ENCODE data around the gene SNAP23. TPM values are rescaled to one million over a fixed set of nuclear protein-coding genes. Genes with fewer than 3 reads are reported as not detected.
A peak's percentile ranks its signal among the peaks of the same experiment; 100 is the strongest.

Gene SNAP23
- total and polyA plus RNA-seq, 2 of the 8 experiments (the other 6 are each of a cell fraction or from before 2014, with no cell fraction given): 58.0 to 72.8 TPM

DNA sequence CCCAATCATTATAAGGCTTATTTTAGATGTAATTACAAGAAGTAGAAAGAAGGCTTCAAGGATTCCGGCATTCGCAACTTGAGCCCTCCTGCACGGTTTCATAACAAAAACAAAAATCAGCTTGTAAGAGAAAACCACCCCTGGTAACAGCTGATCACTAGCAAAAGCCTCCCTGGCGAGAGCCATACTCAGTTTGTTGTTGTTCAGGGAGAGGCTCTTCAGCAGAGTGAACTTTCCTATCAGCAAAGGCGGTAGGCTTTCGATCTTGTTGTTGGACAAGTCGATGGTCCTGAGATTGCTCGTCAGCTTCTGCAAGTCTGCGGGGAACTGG is 52.4 kb downstream of the SNAP23 start:
- Histone ChIP-seq H3K23me2 (ENCODE audit: low read depth, low read length) (no peaks in the 10 kb centered on the region; the same call in 1 of the 2 replicates), H2BK5ac (ENCODE audit: low read depth, low read length) (0 out of 2 replicates have a peak overlapping the region, but pooled peaks have one; percentile 90), H3K4me3 (ENCODE audit: extremely low read depth in 1 of 4, insufficient read depth in 2 of 4, low read depth in 3 of 4, low read length in 4 of 4) (peak overlapping the region; percentile 92 to 97 (median 96)), H4K91ac (replicated peaks; ENCODE audit: insufficient read length, low read length) (no peak overlapping the region), H4K8ac (ENCODE audit: extremely low read depth, insufficient read depth, low read length) (no peak overlapping the region), H3K4me2 (ENCODE audit: insufficient read depth in 1 of 2, low read depth in 2 of 2, low read length in 2 of 2) (peak overlapping the region; percentile 84 to 86), H2BK120ac (replicated peaks; ENCODE audit: low read depth, low read length) (no peak overlapping the region), H2BK12ac (ENCODE audit: low read depth, low read length) (no peak overlapping the region), H3K27me3 (replicated peaks in 1 of 4; ENCODE audit: control insufficient read depth in 3 of 4, extremely low read depth in 1 of 4, insufficient read depth in 3 of 4, low read length in 3 of 4) (no peaks in the 10 kb centered on the region), H3K14ac (ENCODE audit: insufficient read length) (no peak overlapping the region), H3K79me1 (ENCODE audit: low read depth, low read length) (peaks cover 2% of the 10 kb centered on the region; the same call in 1 of the 2 replicates), H3K4me1 (replicated peaks in 1 of 4; ENCODE audit: control insufficient read depth in 3 of 4, insufficient read depth in 4 of 4, low read length in 3 of 4) (peaks cover 0 to 3% (median 0%) of the 10 kb centered on the region in 4 experiments; a peak in 2 of 7 replicates), H3K56ac (replicated peaks; ENCODE audit: insufficient read length, low read depth, low read length) (no peak overlapping the region), H3K9me3 (ENCODE audit: insufficient read depth in 2 of 2, low read depth in 1 of 2, low read length in 1 of 2) (no peaks in the 10 kb centered on the region), H4K20me1 (replicated peaks in 1 of 2; ENCODE audit: control insufficient read depth in 1 of 2, insufficient read depth in 2 of 2, low read length in 2 of 2) (no peaks in the 10 kb centered on the region), H3K79me2 (ENCODE audit: control insufficient read depth in 1 of 2, insufficient read depth in 2 of 2, low read length in 2 of 2) (peaks cover 0 to 33% of the 10 kb centered on the region in 2 experiments; a peak in 3 of 4 replicates), H2AK5ac (ENCODE audit: low read depth, low read length) (no peak overlapping the region), H3K23ac (ENCODE audit: insufficient read length) (no peak overlapping the region), H3K36me3 (ENCODE audit: control insufficient read depth in 2 of 4, insufficient read depth in 4 of 4, low read length in 3 of 4) (peaks cover 0 to 18% (median 5%) of the 10 kb centered on the region in 4 experiments; a peak in 5 of 8 replicates), H3K4ac (replicated peaks; ENCODE audit: insufficient read length, low read depth, low read length) (no peak overlapping the region), H4K5ac (ENCODE audit: insufficient read length, low read depth, low read length) (no peak overlapping the region), H2AFZ (ENCODE audit: low read length) (peak overlapping the region; percentile 67), H2BK20ac (ENCODE audit: low read length) (no peak overlapping the region), H3K27ac (ENCODE audit: low read depth, low read length) (no peak overlapping the region), H2BK15ac (ENCODE audit: low read length) (no peak overlapping the region), H3K18ac (ENCODE audit: extremely low read depth, low read length) (no peak overlapping the region), H3K9ac (replicated peaks in 1 of 4; ENCODE audit: extremely low read depth in 1 of 4, low read depth in 3 of 4, low read length in 3 of 4) (peak overlapping the region; percentile 80 to 97 (median 95))
- DNase-seq (ENCODE audit: low read depth in 1 of 2, low spot score in 2 of 2) (no peak), FAIRE-seq (no peak)
- CTCF ChIA-PET (ENCODE audit: partially characterized antibody): interaction anchor here (1.6 to 2.4 kb wide), 2 partner anchors 102 to 104 kb away, joined by 4 to 9 read pairs; no protein-coding TSS in a partner anchor
- WGBS, 2 experiments (ENCODE audit: extremely low coverage in 1 of 2, insufficient coverage in 1 of 2, insufficient read length in 1 of 2, insufficient replicate concordance in 2 of 2, low coverage in 1 of 2, low lambda C conversion rate in 2 of 2, missing lambda C conversion rate in 1 of 2): 12% methylated on average over 9 of the region's 9 CpGs; no CpG with 5 or more reads in 1 of the 2 experiments
- POLR2A ChIA-PET (ENCODE audit: partially characterized antibody): interaction anchor here (0.7 to 2.0 kb wide), 13 partner anchors 8 to 122 kb away, joined by 3 to 11 read pairs (median 4); partner anchors contain the start of genes STARD9 and ZNF106
- TF ChIP-seq RFX5 (IDR thresholded peaks at IDR 0.05; ENCODE audit: borderline replicate concordance, low read depth, low read length) (0 out of 2 replicates have a peak, but pooled peaks have one; percentile 15), EZH2 (IDR thresholded peaks at IDR 0.05; ENCODE audit: low read depth, low read length, severe bottlenecking) (no peak)

Measured in H1 (cell line).